Activated T-helper 9 cell treated with anti-CD3 and anti-CD28 coated beads, Interleukin-2, amount 50 U/mL, for 16 hours (primary cell): ENCODE results near the gene ARAP2.

Source experiments
- DNase-seq: peaks from one replicate; pipeline ENCODE4 v3.0.0-alpha.2; 2020; ENCODE audit warnings: low read depth

ARAP2 gene

DNA sequence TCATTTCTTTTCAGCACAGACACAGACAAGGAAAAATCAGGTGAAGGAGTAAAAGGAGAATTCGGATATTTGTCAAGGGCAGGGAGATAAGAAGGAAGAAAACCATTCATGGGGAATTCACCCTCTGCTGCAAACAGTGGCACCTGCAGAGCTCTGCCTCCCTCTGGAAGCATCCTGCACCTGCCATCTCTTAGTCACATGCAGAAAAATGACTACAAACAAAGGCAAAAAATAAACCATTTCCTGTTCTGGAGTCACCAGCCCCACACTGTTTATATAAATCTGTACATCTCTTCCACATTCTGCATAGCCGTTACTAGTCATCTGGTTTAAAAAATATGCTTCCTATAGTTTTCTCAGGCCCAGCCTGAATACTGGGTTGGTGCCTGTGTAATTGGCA is 205.3 kb downstream of the ARAP2 start:
- no peak for DNase-seq

DNA sequence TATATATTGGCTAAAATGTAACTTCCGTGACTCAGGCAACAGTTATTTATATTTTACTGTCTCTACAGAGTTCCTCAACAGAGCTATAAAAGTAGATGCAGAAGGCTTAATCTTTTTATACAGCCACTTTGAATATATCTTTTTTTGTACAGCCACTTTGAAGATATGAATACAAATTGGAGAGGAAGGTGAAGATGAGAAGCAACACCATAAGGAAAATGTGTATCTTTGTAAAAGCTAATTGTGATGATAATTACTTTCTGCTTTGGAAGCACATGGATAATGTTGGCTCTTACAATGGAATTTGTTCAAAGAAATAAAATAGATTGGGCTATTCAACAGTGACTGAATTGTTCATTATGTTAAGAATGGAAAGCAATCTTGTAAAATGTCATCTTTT is 205.8 kb downstream of the ARAP2 start:
- no peak for DNase-seq

DNA sequence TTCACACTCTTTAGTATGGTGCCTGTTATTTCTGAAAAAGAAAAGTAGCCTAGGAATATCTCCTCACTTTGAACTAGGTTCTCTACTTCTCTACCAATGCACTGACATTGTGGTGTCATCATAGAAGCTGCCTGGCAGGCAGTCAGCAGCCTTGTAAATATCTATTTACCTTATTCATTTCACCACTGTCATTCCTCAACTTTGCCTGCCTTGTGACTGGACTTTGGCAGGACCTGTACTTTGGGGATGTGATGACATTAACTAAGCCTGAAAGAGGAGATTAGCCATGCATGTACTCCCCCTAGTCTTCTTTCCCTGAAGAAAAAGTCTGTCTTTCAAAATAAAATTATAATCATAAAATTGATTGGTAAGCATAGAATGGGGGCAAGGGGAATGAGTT is 207.2 kb downstream of the ARAP2 start:
- DNase-seq = no peak

DNA sequence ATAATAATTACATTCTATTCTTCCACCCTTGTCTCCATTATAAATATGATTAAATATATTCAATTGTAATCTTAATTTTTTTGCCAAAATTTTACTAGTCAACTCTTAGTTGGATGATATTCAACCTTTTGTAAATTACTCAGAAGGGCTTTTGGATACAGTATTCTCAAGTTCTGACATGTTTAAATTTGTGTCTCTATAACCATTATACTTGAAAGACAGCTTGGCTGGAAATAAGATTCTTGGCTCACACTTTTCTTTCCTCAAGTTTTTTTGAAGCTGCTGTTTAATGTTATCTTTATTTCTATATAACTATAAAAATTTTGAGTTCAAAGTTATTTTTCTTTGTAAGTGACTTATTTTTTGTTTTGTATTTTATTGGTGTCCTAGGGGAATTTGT is 214.4 kb downstream of the ARAP2 start:
- DNase-seq = no peak

DNA sequence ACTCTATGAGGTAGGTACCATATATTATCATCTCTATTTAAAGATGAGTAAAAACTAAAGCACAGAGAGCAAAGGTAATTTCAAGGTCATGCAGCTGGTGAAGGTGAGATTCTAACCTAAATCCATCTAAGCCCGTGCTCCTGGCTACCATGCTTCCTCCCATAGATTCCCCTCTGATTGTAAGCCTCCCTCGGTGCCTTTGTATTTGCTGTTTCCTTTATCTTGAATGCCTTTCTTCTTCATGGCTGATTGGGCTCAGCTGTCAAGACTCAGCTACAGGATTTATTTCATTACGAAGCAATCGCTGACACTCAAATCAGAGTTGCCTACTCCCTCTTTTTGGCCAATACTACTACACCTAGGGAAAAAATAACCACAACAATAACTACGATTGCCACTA is 217.1 kb downstream of the ARAP2 start:
- no peak for DNase-seq

DNA sequence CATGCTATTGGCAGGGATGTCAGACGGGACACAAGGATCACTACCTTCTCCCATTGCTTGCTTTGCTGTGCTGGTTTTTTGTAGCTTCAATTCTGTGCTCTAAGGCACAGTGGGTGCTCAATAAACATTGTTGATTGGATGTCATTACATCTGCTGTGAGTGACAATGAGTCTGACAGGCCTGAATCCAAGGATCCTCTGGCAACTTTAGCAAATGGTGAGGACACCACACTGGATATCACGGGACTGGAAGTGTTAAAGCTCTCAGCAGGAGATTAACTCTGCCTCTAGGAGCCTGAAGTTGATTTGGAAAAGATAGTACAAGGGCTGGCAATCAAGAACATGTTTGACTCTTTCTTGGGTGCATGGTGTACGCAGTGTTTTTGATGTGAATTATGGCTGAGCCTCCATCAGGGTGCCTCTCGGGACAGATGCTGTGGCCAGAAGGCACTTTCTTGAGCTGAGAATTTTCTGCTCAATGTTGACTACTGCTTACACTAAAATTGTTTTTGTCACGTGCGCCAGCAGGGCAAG is 217.9 kb downstream of the ARAP2 start:
- DNase-seq = no peak

DNA sequence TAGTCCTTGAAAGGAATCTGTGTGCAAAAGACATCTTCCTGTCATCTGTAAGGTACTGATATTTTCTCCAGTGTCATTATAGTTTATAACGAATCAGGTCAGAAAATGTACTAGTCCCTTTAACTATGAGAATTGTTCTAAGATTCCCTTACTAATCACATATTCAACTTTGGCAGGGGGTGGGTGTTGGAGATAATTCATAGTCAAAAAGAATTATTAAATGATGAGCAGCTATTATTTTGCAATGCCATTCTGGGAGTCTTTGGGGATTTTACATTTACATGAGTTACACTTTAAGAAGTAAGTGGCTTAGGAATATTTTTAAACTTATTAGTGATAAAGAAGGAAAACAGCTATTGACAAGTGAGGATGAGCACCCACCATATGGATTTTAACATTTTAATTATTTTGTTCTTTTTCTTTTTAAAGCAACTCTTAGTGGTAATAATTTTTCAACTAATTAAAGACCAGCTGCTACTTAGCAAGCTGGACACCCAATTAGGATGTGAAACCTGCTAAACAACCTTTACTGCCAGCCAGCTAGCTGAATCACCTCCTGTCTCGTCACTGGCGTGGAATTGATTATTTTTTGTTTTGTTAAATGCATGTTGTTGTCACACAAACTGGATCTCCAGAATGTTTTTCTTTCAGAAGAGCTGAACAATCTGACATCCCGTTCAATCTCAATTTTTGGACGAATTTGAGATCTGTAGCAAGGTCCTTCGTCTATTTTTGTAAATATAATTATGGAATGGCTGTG is 219.2 kb downstream of the ARAP2 start:
- DNase-seq = no peak

DNA sequence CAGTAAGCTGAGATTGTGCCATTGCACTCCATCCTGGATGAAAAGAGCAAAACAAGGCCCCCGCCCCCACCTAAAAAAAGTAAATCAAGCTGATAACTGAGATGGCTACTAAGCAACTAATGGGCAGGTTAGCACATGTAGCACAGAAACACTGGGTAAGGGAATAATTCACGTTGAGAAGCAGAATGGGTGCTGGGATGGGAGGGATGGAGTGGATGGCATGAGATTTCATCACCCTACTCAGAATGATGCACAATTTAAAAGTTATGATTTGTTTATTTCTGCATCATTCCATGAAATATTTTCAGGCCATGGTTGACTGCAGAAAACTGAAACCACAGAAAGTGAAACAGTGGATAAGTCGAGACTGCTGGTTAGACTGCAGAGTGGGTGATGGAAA is 224.0 kb downstream of the ARAP2 start:
- no peak for DNase-seq
